Lower lobe of right lung (tissue), 2 donors: ENCODE measurements around the gene ZNF420. TPM values are rescaled to one million over a fixed set of nuclear protein-coding genes. Genes with fewer than 3 reads are reported as not detected.
"Not testable (repeated sequence)": the region's sequence is repeated elsewhere in the genome, so short reads cannot be mapped to it uniquely, and the experiment has no call there.

Experiments
- ATAC-seq, 2 donors: fragments of 200-7000 bp; cut with Tn5 transposase; one replicate each; pipeline ENCODE4 v1.9.1; 2020 to 2022; ENCODE audit warnings: mild to moderate bottlenecking in 2 of 2, moderate library complexity in 2 of 2
- DNase-seq: peaks from one replicate; pipeline ENCODE4 v3.0.0-alpha.2; 2020
- H3K27ac ChIP-seq: fragments of 200-600 bp; one replicate; pipeline ENCODE4 v1.8.0; 2022
- H3K27me3 ChIP-seq: fragments of 200-600 bp; one replicate; pipeline ENCODE4 v1.8.0; 2022; ENCODE audit warnings: low read depth
- H3K36me3 ChIP-seq: fragments of 200-600 bp; one replicate; pipeline ENCODE4 v1.8.0; 2022; ENCODE audit warnings: mild to moderate bottlenecking
- H3K4me1 ChIP-seq: fragments of 200-600 bp; one replicate; pipeline ENCODE4 v1.8.0; 2022
- H3K4me3 ChIP-seq: fragments of 200-600 bp; one replicate; pipeline ENCODE4 v1.8.0; 2022; ENCODE audit warnings: mild to moderate bottlenecking
- H3K9me3 ChIP-seq: fragments of 200-600 bp; one replicate; pipeline ENCODE4 v1.8.0; 2022
- CTCF ChIP-seq: fragments of 200-600 bp; IDR thresholded peaks from one replicate; pipeline ENCODE4 v1.8.0; 2022; ENCODE audit warnings: antibody characterized with exemption, mild to moderate bottlenecking
- intact Hi-C: fragments of 100-400 bp; cut with DNase I; formaldehyde crosslinking; loops from one replicate; pipeline ENCODE4 v1.11.0; 2022
- long read RNA-seq: library from polyadenylated mRNA; unstranded; transcript quantifications from one replicate; pipeline ENCODE4 v2.0.0, GENCODE V29; 2021
- total RNA-seq: library from RNA; stranded (reverse); fragmentation: NEBNext Ultra II Directional; extraction: Animal tissue kit (Norgen Biotek cat#: 25700); gene quantifications from one replicate; pipeline ENCODE4 v1.2.1, GENCODE V29; 2021
- donor health status: DM: no; HTN: yes; CAD: no; lungs with severe emphysema.

ZNF420 gene
- 9.1 TPM for total RNA-seq
- long read RNA-seq, transcript ZNF420-202 (5 exons, 3,535 nt) = major isoform, 7 of 25 reads
- long read RNA-seq, partial matches to known transcripts = 7 of 25 reads
- long read RNA-seq, other reads (novel, unspliced or antisense) = 11 of 25 reads

DNA sequence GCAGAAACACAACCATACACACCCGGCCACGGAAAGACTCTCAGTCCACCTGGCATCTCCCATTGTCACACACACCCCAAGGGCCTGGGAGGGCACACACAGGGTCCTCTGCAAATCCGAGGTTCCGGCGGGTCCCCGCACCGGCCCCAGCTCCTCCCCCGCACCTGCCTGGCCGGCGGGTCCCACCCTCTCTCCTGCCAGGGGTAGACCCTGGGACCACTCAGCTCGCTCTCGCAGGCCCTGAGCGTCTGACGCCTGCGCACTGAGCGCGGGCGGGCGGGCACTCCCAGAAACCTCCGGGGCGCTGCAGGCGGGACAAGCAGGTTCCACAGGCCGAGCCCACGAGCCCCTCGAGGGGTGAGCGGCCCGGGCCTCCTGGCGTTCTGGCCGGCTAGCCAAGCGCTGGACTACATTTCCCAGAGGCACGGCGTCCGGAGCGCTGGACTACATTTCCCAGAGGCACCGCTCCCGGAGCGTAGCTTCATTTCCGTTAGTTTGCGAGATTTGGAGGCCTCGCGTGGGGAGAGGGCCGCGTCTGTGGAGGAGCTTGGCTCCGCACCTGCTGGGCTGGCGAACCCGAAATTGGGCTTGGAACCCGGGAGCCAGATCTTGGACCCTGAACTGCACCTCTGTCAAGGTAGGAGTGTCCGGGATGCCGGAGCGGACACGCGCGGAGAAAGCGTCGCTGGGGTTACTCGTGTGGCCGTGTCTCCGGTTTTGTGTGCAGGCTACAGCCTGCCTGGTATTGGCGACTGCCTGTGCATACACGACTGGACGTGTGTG lies at the start of gene ZNF420:
ZNF420 (plus strand) TSS at position 500 of the 783 bp plus-strand sequence. CDS start 10,686 bp downstream, outside the sequence.
- Histone ChIP-seq H3K9me3 (peaks cover 13% of the 10 kb centered on the region), H3K4me1 (peaks cover 12% of the 10 kb centered on the region), H3K27me3 (no peaks in the 10 kb centered on the region), H3K36me3 (no peaks in the 10 kb centered on the region), H3K27ac (peak within 1 kb of the TSS; percentile 85), H3K4me3 (peak within 1 kb of the TSS; percentile 90)
- peak; percentile 96 for DNase-seq
- intact Hi-C loops = no loop called here
- TF ChIP-seq CTCF = no peak
- ATAC-seq = peak; percentile 100

DNA sequence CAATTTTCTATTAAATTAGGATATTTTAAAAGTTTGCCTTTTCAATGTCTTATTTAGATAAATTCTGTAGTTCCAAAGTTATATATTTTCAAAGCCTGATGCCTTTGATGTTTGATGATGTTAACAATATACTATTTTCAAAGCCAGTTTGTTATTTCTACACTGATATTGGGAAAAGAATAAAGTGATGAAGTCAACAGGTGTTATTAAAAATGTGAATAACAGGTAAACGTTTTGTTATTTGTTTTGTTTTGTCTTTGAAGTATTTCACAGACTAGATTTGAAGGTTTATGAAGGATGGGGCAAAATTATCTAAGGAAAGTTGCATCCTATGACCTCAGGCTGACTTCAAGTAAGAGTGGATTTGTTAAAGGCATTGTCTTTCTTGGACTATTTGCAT lies 33.1 kb upstream of the ZNF420 start:
- no peak for TF ChIP-seq CTCF
- intact Hi-C loops = no loop called here

GRCh38 chr19:37055330-37055729 lies 22.9 kb upstream of the ZNF420 start:
- intact Hi-C loops = no loop called here

More for the DNA sequence above, 33.1 kb upstream of the ZNF420 start:
- Histone ChIP-seq H3K4me1 (no peaks in the 10 kb centered on the region), H3K36me3 (no peaks in the 10 kb centered on the region), H3K27ac (no peak overlapping the region), H3K9me3 (peaks cover 57% of the 10 kb centered on the region), H3K27me3 (no peaks in the 10 kb centered on the region), H3K4me3 (no peak overlapping the region)
- ATAC-seq = no peak
- DNase-seq = no peak

DNA sequence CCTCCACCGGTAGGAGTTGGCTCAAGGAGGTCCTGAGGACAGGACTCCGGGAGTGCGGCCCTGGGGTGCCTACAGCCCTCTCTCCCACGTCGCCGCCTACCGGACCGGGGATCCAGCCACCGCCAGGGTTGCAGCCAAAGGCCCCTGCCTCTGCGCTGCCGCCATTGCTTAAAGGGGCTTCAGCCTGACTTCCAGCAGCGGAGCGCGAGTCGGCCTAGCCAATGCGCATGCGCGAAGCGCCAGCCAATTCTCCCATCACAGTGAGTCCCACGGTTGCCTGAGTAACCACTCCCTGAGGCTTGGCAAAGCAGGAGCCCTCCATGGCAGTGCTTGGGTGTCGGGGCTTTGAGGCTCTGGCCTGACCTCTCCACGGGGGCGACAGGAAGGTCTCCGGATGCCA lies 21.5 kb upstream of the ZNF420 start:
- ATAC-seq = no peak
- Histone ChIP-seq H3K4me3 (no peak overlapping the region), H3K27ac (no peak overlapping the region), H3K27me3 (no peaks in the 10 kb centered on the region), H3K36me3 (no peaks in the 10 kb centered on the region), H3K4me1 (no peaks in the 10 kb centered on the region), H3K9me3 (peaks cover 43% of the 10 kb centered on the region)
- no peak for DNase-seq
- intact Hi-C loops = no loop called here
- no peak for TF ChIP-seq CTCF

More at GRCh38 chr19:37055330-37055729, 22.9 kb upstream of the ZNF420 start:
- Histone ChIP-seq H3K9me3 (peaks cover 43% of the 10 kb centered on the region), H3K27ac (no peak overlapping the region), H3K4me1 (no peaks in the 10 kb centered on the region), H3K36me3 (no peaks in the 10 kb centered on the region), H3K4me3 (no peak overlapping the region), H3K27me3 (no peaks in the 10 kb centered on the region)
- ATAC-seq = no peak
- TF ChIP-seq CTCF = no peak
- DNase-seq = no peak

DNA sequence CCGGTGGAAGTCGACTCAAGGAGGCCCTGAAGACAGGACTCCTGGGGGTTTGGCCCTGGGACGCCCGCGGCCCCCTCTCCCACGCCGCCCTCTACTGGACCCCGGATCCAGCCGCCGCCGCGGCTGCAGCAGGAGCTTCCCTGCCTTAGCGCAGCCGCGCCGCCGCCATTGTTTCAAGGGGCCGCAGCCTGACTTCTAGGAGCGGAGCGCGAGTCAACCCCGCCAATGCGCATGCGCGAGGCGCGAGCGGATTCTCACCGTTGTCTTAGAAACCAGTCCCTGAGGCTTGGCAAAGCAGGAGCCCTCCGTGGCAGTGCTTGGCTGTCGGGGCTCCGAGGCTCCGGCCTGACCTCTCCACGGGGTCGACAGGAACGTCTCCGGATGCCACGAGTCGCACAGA lies 19.1 kb upstream of the ZNF420 start:
- DNase-seq (no peak), ATAC-seq (no peak)
- no peak for TF ChIP-seq CTCF
- Histone ChIP-seq H3K4me3 (no peak overlapping the region), H3K27me3 (no peaks in the 10 kb centered on the region), H3K36me3 (no peaks in the 10 kb centered on the region), H3K4me1 (no peaks in the 10 kb centered on the region), H3K9me3 (peaks cover 61% of the 10 kb centered on the region), H3K27ac (no peak overlapping the region)
- intact Hi-C loops = no loop called here

- H3K27me3 ChIP-seq, intact Hi-C loops, ATAC-seq, DNase-seq, H3K36me3 ChIP-seq, H3K27ac ChIP-seq, H3K4me3 ChIP-seq, H3K4me1 ChIP-seq: not testable (repeated sequence)
- H3K9me3 ChIP-seq = peaks cover 48% of the 10 kb centered on the region
Measured at GRCh38 chr19:37064886-37065285, 13.3 kb upstream of the ZNF420 start.
